IgD-negative memory B cell (primary cell): ENCODE data around the gene NELFE. TPM values are rescaled to one million over a fixed set of nuclear protein-coding genes. Genes with fewer than 3 reads are reported as not detected.
A peak's percentile ranks its signal among the peaks of the same experiment; 100 is the strongest.

ENCODE experiments used
- H3K27ac Mint-ChIP-seq, 3 donors: one replicate each; pipeline ENCODE4 v1.8.0; 2020 to 2022; ENCODE audit warnings: mild to moderate bottlenecking in 3 of 3, mixed read lengths in 3 of 3, moderate library complexity in 1 of 3
- H3K27me3 Mint-ChIP-seq: one replicate; pipeline ENCODE4 v1.8.0; 2021; ENCODE audit warnings: mixed read lengths
- H3K36me3 Mint-ChIP-seq: one replicate; pipeline ENCODE4 v1.8.0; 2020; ENCODE audit warnings: mild to moderate bottlenecking, mixed read lengths
- H3K4me1 Mint-ChIP-seq, 3 donors: one replicate each; pipeline ENCODE4 v1.8.0; 2020 to 2022; ENCODE audit warnings: mixed read lengths in 3 of 3, mild to moderate bottlenecking in 1 of 3
- H3K4me3 Mint-ChIP-seq, 4 donors: one replicate each; pipeline ENCODE4 v1.8.0; 2020 to 2022; ENCODE audit warnings: mild to moderate bottlenecking in 4 of 4, mixed read lengths in 4 of 4, moderate library complexity in 3 of 4
- H3K9me3 Mint-ChIP-seq, 3 donors: one replicate each; pipeline ENCODE4 v1.8.0; 2020 to 2021; ENCODE audit warnings: mixed read lengths in 3 of 3, mild to moderate bottlenecking in 1 of 3
- polyA plus RNA-seq: library from polyadenylated mRNA; unstranded; fragments of 300-500 nt; fragmentation: Illumina TruSeq; gene quantifications from one replicate; pipeline ENCODE4 v1.2.3, GENCODE V29; 2021

NELFE gene
- polyA plus RNA-seq, 1 donor from 2014 or later: 51.3 TPM

DNA sequence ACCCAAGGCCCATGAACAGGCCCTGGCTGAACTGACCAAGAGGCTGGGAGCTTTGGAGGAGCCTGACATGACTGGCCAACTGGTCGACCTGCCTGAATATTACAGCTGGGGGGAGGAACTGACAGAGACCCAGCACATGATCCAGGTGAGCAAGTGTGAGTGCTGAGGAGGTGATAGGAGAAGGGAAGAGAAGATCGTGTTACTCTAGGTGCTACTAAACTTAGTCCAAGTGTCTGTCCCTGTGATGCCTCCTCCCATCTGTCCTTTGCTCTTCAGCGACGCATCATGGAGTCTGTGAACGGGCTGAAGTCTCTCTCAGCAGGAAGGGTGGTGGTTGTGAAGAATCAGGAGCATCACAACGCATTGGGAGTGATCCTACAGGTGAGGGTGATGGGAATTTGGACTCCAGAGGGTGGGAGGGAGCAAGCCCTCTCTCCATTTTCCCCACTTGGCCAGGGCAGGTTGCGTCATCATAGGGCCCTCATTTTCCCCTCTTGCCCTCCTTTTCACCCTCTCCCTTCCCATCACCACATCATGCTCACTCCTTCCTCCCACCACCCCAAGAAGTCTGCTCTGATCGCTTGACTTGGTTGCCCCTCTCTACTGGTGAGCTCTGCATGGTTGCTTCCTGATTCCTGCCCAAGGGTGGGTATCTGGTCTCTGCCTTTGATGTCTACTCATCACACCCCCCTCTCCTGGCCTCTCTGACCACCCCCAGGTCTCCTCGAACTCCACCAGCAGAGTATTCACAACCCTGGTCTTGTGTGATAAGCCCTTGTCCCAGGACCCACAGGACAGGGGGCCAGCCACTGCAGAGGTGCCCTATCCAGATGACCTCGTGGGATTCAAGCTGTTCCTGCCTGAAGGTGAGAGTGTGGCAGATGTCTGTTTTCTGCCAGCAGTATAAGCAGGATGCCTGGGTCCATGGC lies 8.5 kb upstream of the NELFE start:
- Mint-ChIP-seq H3K9me3 (no peaks in the 10 kb centered on the region), H3K27me3 (peaks cover 2% of the 10 kb centered on the region), H3K36me3 (peaks cover 9% of the 10 kb centered on the region), H3K4me1 (peaks cover 0 to 9% (median 7%) of the 10 kb centered on the region in 3 donors), H3K4me3 (peak overlapping the region in 1 of 4 donors; percentile 24), H3K27ac (peak overlapping the region in 2 of 3 donors; percentile 48 to 84)

DNA sequence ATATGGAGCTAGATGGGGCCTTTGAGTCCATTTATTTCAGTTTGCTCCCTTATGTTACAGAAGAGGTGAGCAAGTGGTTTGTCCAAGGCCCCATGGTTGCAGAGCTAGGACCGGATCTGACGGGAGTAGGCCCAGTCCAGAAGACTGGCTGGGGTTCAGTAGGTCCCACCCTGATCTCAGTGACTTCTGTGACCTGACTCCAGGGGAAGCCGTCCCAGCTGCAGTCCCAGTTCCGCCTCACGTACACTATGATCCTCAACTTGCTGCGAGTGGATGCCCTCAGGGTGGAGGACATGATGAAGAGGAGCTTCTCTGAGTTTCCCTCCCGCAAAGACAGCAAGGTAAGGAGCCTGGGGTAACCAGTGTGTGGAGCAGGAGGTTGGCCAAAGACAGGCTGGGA lies 7.7 kb upstream of the NELFE start:
- Mint-ChIP-seq H3K4me1 (peaks cover 0 to 9% (median 8%) of the 10 kb centered on the region in 3 donors), H3K4me3 (no peak overlapping the region), H3K9me3 (no peaks in the 10 kb centered on the region), H3K27me3 (no peaks in the 10 kb centered on the region), H3K27ac (peak overlapping the region in 1 of 3 donors; percentile 39), H3K36me3 (peaks cover 12% of the 10 kb centered on the region)

DNA sequence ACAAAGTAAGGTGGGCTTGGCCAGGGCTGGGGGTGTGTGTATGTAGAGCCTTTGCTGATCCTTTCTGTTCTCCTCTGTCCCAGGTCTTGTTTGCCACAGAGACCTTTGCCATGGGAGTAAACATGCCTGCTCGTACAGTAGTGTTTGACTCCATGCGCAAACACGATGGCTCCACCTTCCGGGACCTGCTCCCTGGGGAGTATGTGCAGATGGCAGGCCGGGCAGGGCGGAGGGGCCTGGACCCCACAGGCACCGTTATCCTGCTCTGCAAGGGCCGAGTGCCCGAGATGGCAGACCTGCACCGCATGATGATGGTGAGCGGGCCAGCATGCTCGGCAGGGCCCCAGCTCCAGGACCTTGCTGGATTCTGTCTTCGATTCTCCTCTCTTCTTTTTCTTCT lies 6.9 kb upstream of the NELFE start:
- Mint-ChIP-seq H3K9me3 (no peaks in the 10 kb centered on the region), H3K4me1 (peaks cover 0 to 9% (median 8%) of the 10 kb centered on the region in 3 donors), H3K27me3 (no peaks in the 10 kb centered on the region), H3K36me3 (peaks cover 12% of the 10 kb centered on the region), H3K4me3 (peak overlapping the region in 1 of 4 donors; percentile 0), H3K27ac (peak overlapping the region in 1 of 3 donors; percentile 19)

DNA sequence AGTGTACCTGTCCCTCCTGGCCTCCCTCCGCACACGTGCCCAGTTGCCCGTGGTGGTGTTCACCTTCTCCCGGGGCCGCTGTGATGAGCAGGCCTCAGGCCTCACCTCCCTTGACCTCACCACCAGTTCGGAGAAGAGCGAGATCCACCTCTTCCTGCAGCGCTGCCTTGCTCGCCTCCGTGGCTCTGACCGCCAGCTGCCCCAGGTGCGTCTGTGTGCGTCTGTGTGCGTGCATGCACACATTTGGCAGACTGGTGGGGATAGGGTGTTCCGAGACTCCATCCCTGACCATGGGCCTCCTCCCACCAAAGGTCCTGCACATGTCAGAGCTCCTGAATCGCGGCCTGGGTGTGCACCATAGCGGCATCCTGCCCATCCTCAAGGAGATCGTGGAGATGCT lies 5.2 kb upstream of the NELFE start:
- no peaks in the 10 kb centered on the region for H3K9me3 Mint-ChIP-seq
- no peaks in the 10 kb centered on the region for H3K27me3 Mint-ChIP-seq
- peaks cover 7% of the 10 kb centered on the region for H3K36me3 Mint-ChIP-seq
- H3K4me3 Mint-ChIP-seq: peak overlapping the region in 1 of 4 donors; percentile 23
- no peak overlapping the region for H3K27ac Mint-ChIP-seq
- peaks cover 5 to 11% (median 6%) of the 10 kb centered on the region in 3 donors for H3K4me1 Mint-ChIP-seq

DNA sequence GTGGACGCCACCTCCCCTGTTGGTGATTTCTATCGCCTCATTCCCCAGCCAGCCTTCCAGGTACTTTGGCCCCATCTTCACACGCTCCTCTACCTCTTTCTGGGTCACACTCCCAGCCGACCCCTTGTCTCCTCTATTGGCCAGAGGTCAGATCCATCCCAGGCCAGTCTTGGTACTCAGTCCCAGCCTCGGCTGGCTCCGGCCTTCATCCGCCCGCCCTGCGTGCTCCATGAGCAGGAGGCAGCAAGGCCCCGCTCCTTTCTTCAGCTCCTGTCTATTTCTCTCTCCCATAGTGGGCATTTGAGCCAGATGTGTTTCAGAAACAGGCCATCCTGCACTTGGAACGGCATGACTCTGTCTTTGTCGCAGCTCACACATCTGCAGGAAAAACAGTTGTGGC lies 2.8 kb upstream of the NELFE start:
- H3K9me3 Mint-ChIP-seq: no peaks in the 10 kb centered on the region
- H3K4me1 Mint-ChIP-seq: peaks cover 13 to 22% (median 18%) of the 10 kb centered on the region in 3 donors
- H3K4me3 Mint-ChIP-seq: peak overlapping the region in 1 of 4 donors; percentile 43
- peak overlapping the region in 1 of 3 donors; percentile 72 for H3K27ac Mint-ChIP-seq
- H3K36me3 Mint-ChIP-seq: peaks cover 6% of the 10 kb centered on the region
- no peaks in the 10 kb centered on the region for H3K27me3 Mint-ChIP-seq

DNA sequence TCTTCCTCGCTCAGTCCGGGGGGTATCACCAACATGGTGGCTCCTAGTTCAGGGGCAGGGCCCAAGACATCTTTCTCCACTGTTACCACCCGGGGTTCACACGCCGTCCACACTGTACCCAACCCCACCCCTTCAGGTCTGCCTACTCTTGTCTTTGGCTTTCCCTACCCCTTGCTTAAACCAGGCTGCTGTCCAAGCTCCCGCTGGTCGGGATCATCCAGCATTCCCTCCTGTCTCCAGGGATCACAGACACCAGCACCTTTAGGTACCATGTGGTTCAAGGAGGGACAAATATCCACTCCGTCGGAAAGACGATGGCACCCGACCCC lies 395 bp downstream of the NELFE start:
- H3K4me3 Mint-ChIP-seq: peak overlapping the region; percentile 92 to 98 (median 95)
- no peaks in the 10 kb centered on the region for H3K27me3 Mint-ChIP-seq
- peaks cover 6% of the 10 kb centered on the region for H3K36me3 Mint-ChIP-seq
- H3K9me3 Mint-ChIP-seq: no peaks in the 10 kb centered on the region
- H3K4me1 Mint-ChIP-seq: peaks cover 13 to 22% (median 18%) of the 10 kb centered on the region in 3 donors
- peak overlapping the region; percentile 95 to 97 (median 97) for H3K27ac Mint-ChIP-seq

DNA sequence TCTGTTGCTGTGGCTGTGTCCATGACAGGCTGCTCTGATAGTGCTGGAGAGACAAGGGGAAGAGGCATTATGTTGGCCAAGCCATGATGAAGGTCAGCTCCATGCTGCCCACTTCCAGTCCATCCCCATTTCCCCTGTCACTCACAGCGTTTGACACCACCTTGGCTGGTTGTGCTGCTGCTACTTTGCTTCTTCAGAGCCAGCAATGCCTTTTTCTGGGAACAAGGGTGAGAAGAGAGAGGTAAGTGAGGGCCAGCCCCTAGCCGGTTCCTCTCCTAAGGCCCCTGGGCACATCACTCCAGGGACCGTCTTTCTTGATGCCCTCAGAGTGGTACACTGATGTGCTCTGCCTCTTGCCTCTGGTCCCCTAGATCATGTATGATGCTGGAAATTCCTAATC lies 2.0 kb downstream of the NELFE start:
- Mint-ChIP-seq H3K36me3 (peaks cover 6% of the 10 kb centered on the region), H3K27me3 (no peaks in the 10 kb centered on the region), H3K4me3 (peak overlapping the region in 1 of 4 donors; percentile 95), H3K4me1 (peaks cover 12 to 19% (median 18%) of the 10 kb centered on the region in 3 donors), H3K9me3 (no peaks in the 10 kb centered on the region), H3K27ac (peak overlapping the region in 1 of 3 donors; percentile 97)

DNA sequence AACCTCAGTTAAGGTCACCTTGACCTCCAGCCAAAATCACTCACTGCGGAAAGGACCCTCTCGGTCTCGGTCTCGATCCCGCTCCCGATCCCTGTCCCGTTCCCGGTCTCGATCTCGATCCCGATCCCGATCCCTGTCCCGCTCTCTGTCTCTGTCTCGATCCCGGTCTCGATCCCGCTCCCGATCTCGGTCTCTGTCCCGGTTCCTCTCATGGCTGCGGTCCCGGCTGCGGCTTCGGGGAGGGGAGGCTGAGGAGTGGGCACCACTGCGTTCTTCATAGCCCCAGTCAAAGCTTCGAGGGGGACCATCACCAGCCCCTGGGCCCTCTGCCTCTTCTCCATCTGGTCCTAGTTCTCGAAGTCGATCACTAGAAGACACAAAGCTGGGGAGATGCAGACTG lies 4.3 kb downstream of the NELFE start:
- Mint-ChIP-seq H3K27me3 (no peaks in the 10 kb centered on the region), H3K27ac (peak overlapping the region in 1 of 3 donors; percentile 25), H3K4me3 (peak overlapping the region in 1 of 4 donors; percentile 9), H3K9me3 (no peaks in the 10 kb centered on the region), H3K4me1 (peaks cover 12 to 18% (median 15%) of the 10 kb centered on the region in 3 donors), H3K36me3 (peaks cover 4% of the 10 kb centered on the region)

DNA sequence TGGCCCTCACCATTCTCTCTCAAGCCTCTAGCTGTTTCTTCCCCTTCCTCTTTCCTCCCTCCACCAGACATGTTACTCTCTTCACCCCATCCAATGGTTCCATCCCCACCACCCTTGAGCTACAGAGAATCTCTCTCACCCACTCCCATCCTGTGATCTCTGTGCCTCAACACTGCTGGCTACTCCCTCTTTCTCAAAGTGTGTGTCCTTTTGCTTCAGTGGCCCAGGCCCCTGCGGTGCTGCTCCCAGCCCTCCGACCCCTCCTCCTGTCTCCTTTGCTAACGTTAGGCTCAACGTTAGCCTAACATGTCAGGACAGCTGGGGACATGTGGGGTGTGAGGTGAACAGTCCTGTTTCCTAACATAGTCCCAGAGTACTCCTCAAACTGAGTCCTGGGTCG lies 5.9 kb downstream of the NELFE start:
- H3K36me3 Mint-ChIP-seq: peaks cover 4% of the 10 kb centered on the region
- H3K4me3 Mint-ChIP-seq: no peak overlapping the region
- H3K27ac Mint-ChIP-seq: peak overlapping the region in 1 of 3 donors; percentile 29
- no peaks in the 10 kb centered on the region for H3K9me3 Mint-ChIP-seq
- H3K4me1 Mint-ChIP-seq: peaks cover 4 to 7% (median 4%) of the 10 kb centered on the region in 3 donors
- no peaks in the 10 kb centered on the region for H3K27me3 Mint-ChIP-seq

DNA sequence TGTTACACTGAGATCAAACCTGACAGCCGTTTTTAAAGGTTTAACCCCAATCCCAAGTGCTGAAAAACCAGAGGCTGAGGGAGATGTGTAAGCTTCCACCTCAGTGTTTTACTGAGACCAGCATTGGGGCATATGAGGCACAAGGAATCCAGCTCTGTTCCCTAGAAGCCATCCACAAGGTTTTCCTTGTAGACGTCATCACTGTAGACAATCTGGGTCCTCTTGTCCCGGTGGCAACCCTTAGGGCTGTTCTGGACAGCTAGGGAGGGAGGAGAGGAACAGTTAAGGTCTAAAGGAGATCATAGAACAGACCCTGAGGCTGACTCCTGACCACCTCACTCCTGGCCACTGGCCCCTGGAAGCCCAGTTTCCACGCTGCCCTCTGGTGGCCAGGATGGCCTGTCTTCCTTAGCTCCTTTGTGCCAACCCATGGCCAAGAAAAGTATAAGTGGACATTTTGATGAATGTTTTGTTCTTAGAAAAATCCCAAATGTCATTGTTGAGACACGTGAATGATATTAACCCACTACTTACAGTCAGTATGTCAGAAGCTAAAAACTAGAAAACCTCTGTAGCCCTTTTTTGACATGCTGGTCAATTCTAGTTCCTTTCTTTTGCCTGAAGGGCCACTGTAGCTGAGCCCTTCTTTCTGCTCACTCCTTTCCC lies 6.5 kb downstream of the NELFE start:
- H3K36me3 Mint-ChIP-seq: peaks cover 4% of the 10 kb centered on the region
- no peaks in the 10 kb centered on the region for H3K27me3 Mint-ChIP-seq
- H3K4me1 Mint-ChIP-seq: peaks cover 0 to 2% (median 0%) of the 10 kb centered on the region in 3 donors
- no peaks in the 10 kb centered on the region for H3K9me3 Mint-ChIP-seq
- no peak overlapping the region for H3K4me3 Mint-ChIP-seq
- H3K27ac Mint-ChIP-seq: peak overlapping the region in 1 of 3 donors; percentile 29

DNA sequence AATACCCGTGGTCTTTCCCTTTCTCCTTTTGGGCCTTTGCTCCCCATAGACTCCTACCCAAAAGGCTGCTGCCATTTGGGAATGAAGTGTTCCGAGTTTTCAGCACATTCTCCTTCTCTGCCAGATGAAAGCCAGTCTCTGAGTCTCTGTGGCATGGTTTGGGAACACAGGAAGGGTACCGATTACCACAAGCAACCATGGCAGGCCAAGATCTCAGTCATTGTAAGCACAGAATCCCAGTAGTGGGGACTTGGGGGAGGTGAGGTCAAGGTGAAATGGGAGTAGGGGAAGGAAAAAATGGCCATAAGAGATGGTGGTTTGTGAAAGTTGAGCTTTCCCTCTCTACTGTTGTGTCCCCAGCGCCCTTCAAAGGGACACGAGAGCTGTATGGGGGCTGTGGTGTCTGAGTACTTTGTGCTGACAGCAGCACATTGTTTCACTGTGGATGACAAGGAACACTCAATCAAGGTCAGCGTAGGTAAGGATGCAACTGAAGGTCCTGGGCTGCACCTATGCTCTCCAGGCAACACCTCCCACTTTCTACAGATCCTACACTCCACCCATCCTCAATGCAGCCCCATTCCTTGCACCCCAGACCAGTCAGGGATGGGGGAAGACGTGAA lies 8.7 kb downstream of the NELFE start:
- Mint-ChIP-seq H3K36me3 (peaks cover 2% of the 10 kb centered on the region), H3K4me1 (no peaks in the 10 kb centered on the region), H3K27me3 (peaks cover 5% of the 10 kb centered on the region), H3K9me3 (no peaks in the 10 kb centered on the region), H3K4me3 (no peak overlapping the region), H3K27ac (no peak overlapping the region)

DNA sequence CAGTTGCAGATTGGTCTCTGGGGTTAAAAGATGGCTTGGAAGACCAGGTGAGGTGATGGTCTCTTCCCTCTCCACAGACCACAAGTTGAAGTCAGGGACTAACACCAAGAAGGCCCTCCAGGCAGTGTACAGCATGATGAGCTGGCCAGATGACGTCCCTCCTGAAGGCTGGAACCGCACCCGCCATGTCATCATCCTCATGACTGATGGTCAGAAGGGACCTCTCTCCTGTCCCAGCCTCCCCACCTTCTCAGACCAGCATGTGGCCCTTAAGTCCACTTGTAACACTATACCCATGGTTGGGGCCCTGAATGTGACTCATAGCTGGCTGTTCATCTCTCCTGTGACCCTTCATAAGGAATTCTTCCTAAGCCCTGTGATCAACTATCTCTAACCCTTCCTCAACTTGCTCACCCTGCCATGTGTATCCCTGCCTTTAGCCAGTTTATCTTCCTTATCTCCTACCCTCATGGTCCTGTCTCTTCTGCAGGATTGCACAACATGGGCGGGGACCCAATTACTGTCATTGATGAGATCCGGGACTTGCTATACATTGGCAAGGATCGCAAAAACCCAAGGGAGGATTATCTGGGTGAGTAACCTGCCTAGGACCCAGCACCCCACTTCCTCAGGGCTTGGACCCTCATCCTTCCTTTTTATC lies 9.9 kb downstream of the NELFE start:
- Mint-ChIP-seq H3K4me1 (no peaks in the 10 kb centered on the region), H3K27ac (peak overlapping the region in 2 of 3 donors; percentile 14 to 75), H3K27me3 (peaks cover 15% of the 10 kb centered on the region), H3K4me3 (no peak overlapping the region), H3K36me3 (no peaks in the 10 kb centered on the region), H3K9me3 (no peaks in the 10 kb centered on the region)

DNA sequence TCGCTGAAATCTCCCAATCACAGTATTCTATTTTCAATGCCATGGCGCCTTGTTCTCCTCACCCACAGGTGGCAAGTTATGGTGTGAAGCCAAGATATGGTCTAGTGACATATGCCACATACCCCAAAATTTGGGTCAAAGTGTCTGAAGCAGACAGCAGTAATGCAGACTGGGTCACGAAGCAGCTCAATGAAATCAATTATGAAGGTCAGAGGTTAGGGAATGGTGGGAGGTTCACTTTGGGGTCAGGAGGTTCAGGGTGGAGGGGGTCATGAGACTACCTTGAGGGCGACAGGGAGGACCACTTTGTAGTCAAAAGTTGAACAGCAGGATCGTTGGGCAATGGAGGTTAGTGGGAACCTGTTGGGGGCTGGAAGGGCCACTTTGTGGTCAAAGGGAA lies 10.5 kb downstream of the NELFE start:
- Mint-ChIP-seq H3K4me3 (no peak overlapping the region), H3K27me3 (peaks cover 17% of the 10 kb centered on the region)

DNA sequence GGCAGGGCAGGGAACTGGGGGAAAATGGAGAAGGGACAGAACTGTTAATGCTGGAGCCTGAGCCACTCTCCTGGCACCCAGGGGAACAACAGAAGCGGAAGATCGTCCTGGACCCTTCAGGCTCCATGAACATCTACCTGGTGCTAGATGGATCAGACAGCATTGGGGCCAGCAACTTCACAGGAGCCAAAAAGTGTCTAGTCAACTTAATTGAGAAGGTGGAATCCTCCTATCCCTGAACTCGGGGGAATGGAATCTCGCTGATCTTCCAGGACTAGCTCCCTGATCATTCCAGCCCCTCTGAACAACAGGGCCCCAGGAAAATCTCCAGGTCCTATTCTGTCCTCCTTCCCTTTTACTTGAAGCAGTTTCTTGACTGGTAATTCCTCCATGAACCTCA lies 10.9 kb downstream of the NELFE start:
- H3K4me1 Mint-ChIP-seq: no peaks in the 10 kb centered on the region
- no peaks in the 10 kb centered on the region for H3K36me3 Mint-ChIP-seq
- no peaks in the 10 kb centered on the region for H3K9me3 Mint-ChIP-seq
- no peak overlapping the region for H3K4me3 Mint-ChIP-seq
- H3K27ac Mint-ChIP-seq: no peak overlapping the region
- H3K27me3 Mint-ChIP-seq: peaks cover 17% of the 10 kb centered on the region

More for the DNA sequence above, 10.5 kb downstream of the NELFE start:
- Mint-ChIP-seq H3K27ac (no peak overlapping the region), H3K36me3 (no peaks in the 10 kb centered on the region), H3K9me3 (no peaks in the 10 kb centered on the region), H3K4me1 (no peaks in the 10 kb centered on the region)
